Effector CD4-positive, alpha-beta T cell (primary cell): ENCODE data around the gene ERC2.

Experiments
- DNase-seq: peaks from one replicate; pipeline ENCODE4 v3.0.0-alpha.2; 2020

ERC2 gene

GRCh38 chr3:56173601-56174000, 294.7 kb downstream of the ERC2 start:
- no peak for DNase-seq

GRCh38 chr3:56164436-56164835, 303.8 kb downstream of the ERC2 start:
- no peak for DNase-seq

GRCh38 chr3:56157693-56158362, 310.4 kb downstream of the ERC2 start:
- no peak for DNase-seq

GRCh38 chr3:56154297-56154696, 314.0 kb downstream of the ERC2 start:
- DNase-seq = no peak

GRCh38 chr3:56147354-56147753, 320.9 kb downstream of the ERC2 start:
- no peak for DNase-seq

- DNase-seq = no peak
Measured at GRCh38 chr3:56145410-56145809, 322.9 kb downstream of the ERC2 start.

- no peak for DNase-seq
Measured at GRCh38 chr3:56144805-56145204, 323.5 kb downstream of the ERC2 start.

- no peak for DNase-seq
Measured at GRCh38 chr3:56137415-56137814, 330.9 kb downstream of the ERC2 start.

GRCh38 chr3:56136514-56136913, 331.8 kb downstream of the ERC2 start:
- DNase-seq = no peak

- DNase-seq = no peak
Measured at GRCh38 chr3:56135941-56136340, 332.3 kb downstream of the ERC2 start.

GRCh38 chr3:56133423-56133822, 334.8 kb downstream of the ERC2 start:
- no peak for DNase-seq

GRCh38 chr3:56132762-56133161, 335.5 kb downstream of the ERC2 start:
- no peak for DNase-seq

- no peak for DNase-seq
Measured at GRCh38 chr3:56131974-56132590, 336.2 kb downstream of the ERC2 start.

- no peak for DNase-seq
Measured at GRCh38 chr3:56130036-56130435, 338.2 kb downstream of the ERC2 start.

- no peak for DNase-seq
Measured at GRCh38 chr3:56126632-56127031, 341.6 kb downstream of the ERC2 start.

- no peak for DNase-seq
Measured at GRCh38 chr3:56125358-56126005, 342.8 kb downstream of the ERC2 start.

GRCh38 chr3:56124546-56124945, 343.7 kb downstream of the ERC2 start:
- no peak for DNase-seq

GRCh38 chr3:56123487-56123886, 344.8 kb downstream of the ERC2 start:
- DNase-seq = no peak

GRCh38 chr3:56122911-56123310, 345.4 kb downstream of the ERC2 start:
- no peak for DNase-seq

- DNase-seq = no peak
Measured at GRCh38 chr3:56121716-56122115, 346.6 kb downstream of the ERC2 start.

GRCh38 chr3:56119575-56120349, 348.5 kb downstream of the ERC2 start:
- DNase-seq = no peak

GRCh38 chr3:56118968-56119367, 349.3 kb downstream of the ERC2 start:
- DNase-seq = no peak

GRCh38 chr3:56115698-56116097, 352.6 kb downstream of the ERC2 start:
- DNase-seq = no peak

GRCh38 chr3:56115199-56115598, 353.1 kb downstream of the ERC2 start:
- no peak for DNase-seq
